Measurements from ENCODE around the gene MIA3.

- no peak for TF ChIP-seq CTCF (IDR thresholded peaks at IDR 0.05; ENCODE audit: low read length)
- TF ChIP-seq EZH2 (optimal IDR thresholded peaks at IDR 0.05; ENCODE audit: low read depth, low read length): no peak
- TF ChIP-seq EZH2phosphoT487 (IDR thresholded peaks at IDR 0.05; ENCODE audit: low read length): no peak
These were observed 77.0 kb downstream of the MIA3 start for GRCh38 chr1:222694927-222695326.

Data from MM.1S (cell line).